Measurements from ENCODE around the gene MMEL1. TPM values are rescaled to one million over a fixed set of nuclear protein-coding genes. Genes with fewer than 3 reads are reported as not detected.

The MMEL1 gene
- total and polyA plus RNA-seq, 2 experiments from 2014 or later, result 0.93 to 1.8 TPM

DNA sequence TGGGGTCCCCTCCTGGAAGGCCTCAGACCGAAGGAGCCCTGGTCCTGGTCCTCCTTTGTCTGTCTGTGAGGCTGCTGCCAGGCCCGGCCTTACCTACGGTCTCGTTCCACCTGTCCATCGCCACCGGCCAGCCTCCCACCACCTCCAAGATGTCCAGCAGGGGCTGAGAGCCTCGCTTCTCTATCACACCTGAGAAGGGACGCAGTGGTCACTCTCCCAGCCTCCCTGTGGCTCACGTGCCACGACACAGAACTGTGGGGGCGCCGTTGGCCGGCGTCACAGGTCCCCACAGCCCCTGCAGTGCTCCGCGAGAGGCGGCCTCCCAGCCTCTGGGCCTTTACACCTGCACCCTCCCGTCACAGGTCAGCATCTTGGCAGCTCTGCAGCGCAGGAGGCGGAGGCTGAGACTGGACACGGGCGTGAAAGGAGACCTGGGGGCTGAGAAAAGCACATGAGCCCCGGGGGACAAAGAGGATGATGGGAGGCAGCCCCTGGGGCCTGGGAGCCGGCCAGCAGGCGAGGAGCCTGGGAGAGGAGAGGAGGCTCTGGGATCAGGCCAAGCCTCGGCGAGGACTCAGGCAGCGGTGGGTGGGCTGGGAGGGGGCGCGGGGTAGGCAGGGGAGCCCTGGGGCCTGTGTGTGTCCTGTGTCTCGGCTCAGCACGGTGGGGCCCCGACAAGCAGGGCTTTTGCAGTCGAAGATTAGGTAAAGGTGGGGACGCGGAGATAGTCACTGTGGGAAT is 25.8 kb downstream of the MMEL1 start:
- peaks cover 4% of the 10 kb centered on the region for H3K4me1 ChIP-seq (ENCODE audit: insufficient read depth)
- no peak overlapping the region for H3K4me2 ChIP-seq
- no peaks in the 10 kb centered on the region for H3K79me2 ChIP-seq
- H3K9me3 ChIP-seq (ENCODE audit: low read depth), result no peaks in the 10 kb centered on the region
- no peak overlapping the region for H2AFZ ChIP-seq
- no peaks in the 10 kb centered on the region for H3K36me3 ChIP-seq (replicated peaks; ENCODE audit: insufficient read depth, low read depth)
- no peak for DNase-seq (ENCODE audit: low spot score)
- H3K4me3 ChIP-seq, result no peak overlapping the region
- H3K27me3 ChIP-seq, result no peaks in the 10 kb centered on the region
- H4K20me1 ChIP-seq (ENCODE audit: insufficient read depth, poor library complexity, severe bottlenecking), result no peaks in the 10 kb centered on the region
- 84% methylated on average over 28 of the region's 36 CpGs for WGBS (ENCODE audit: low lambda C conversion rate, missing lambda C conversion rate)
- TF ChIP-seq EZH2phosphoT487 (IDR thresholded peaks at IDR 0.05; ENCODE audit: low read depth, severe bottlenecking, unreplicated experiment), result no peak
- no peak for TF ChIP-seq EZH2 (IDR thresholded peaks at IDR 0.05; ENCODE audit: borderline replicate concordance)
- TF ChIP-seq, protein P1, sequence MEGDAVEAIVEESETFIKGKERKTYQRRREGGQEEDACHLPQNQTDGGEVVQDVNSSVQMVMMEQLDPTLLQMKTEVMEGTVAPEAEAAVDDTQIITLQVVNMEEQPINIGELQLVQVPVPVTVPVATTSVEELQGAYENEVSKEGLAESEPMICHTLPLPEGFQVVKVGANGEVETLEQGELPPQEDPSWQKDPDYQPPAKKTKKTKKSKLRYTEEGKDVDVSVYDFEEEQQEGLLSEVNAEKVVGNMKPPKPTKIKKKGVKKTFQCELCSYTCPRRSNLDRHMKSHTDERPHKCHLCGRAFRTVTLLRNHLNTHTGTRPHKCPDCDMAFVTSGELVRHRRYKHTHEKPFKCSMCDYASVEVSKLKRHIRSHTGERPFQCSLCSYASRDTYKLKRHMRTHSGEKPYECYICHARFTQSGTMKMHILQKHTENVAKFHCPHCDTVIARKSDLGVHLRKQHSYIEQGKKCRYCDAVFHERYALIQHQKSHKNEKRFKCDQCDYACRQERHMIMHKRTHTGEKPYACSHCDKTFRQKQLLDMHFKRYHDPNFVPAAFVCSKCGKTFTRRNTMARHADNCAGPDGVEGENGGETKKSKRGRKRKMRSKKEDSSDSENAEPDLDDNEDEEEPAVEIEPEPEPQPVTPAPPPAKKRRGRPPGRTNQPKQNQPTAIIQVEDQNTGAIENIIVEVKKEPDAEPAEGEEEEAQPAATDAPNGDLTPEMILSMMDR (IDR thresholded peaks at IDR 0.05; ENCODE audit: poor library complexity), result no peak
- H3K9me2 ChIP-seq (replicated peaks; ENCODE audit: insufficient read depth), result no peaks in the 10 kb centered on the region
- no peak overlapping the region for H3K27ac ChIP-seq

DNA sequence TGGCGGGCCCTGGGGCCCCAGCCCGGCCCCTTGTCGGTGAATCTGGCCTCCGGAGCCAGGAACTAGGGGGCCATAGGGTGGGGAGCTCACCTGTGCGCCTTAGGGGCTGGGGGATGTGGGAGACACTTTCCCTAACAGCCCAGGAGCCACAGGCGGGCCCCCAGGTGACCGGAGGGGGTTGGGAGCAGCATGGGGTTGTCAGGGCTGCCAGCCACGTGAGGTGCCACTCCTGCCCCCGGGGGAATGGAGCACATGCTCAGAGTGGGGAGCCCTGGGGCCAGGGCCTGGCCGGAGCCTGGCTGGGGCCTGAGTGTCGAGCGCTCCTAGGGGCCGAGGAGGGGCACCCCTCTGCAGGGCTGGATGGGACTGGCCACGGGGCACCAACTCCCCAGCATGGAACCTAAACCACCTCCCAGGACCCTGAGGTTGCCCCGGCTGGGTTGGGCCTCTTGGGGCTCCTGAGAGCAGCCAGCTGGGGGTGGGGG is 26.4 kb downstream of the MMEL1 start:
- Histone ChIP-seq H3K9me2 (replicated peaks; ENCODE audit: insufficient read depth) (no peaks in the 10 kb centered on the region), H3K79me2 (no peaks in the 10 kb centered on the region), H3K27ac (no peak overlapping the region), H4K20me1 (ENCODE audit: insufficient read depth, poor library complexity, severe bottlenecking) (no peaks in the 10 kb centered on the region), H2AFZ (no peak overlapping the region), H3K4me1 (ENCODE audit: insufficient read depth) (peaks cover 4% of the 10 kb centered on the region), H3K4me3 (no peak overlapping the region), H3K36me3 (replicated peaks; ENCODE audit: insufficient read depth, low read depth) (no peaks in the 10 kb centered on the region), H3K27me3 (no peaks in the 10 kb centered on the region), H3K4me2 (no peak overlapping the region), H3K9me3 (ENCODE audit: low read depth) (no peaks in the 10 kb centered on the region)
- no peak for TF ChIP-seq EZH2phosphoT487 (IDR thresholded peaks at IDR 0.05; ENCODE audit: low read depth, severe bottlenecking, unreplicated experiment)
- no peak for TF ChIP-seq EZH2 (IDR thresholded peaks at IDR 0.05; ENCODE audit: borderline replicate concordance)
- TF ChIP-seq, protein P1 (IDR thresholded peaks at IDR 0.05; ENCODE audit: poor library complexity), result no peak
- no peak for DNase-seq (ENCODE audit: low spot score)
- 86% methylated on average over 8 of the region's 15 CpGs for WGBS (ENCODE audit: low lambda C conversion rate, missing lambda C conversion rate)

DNA sequence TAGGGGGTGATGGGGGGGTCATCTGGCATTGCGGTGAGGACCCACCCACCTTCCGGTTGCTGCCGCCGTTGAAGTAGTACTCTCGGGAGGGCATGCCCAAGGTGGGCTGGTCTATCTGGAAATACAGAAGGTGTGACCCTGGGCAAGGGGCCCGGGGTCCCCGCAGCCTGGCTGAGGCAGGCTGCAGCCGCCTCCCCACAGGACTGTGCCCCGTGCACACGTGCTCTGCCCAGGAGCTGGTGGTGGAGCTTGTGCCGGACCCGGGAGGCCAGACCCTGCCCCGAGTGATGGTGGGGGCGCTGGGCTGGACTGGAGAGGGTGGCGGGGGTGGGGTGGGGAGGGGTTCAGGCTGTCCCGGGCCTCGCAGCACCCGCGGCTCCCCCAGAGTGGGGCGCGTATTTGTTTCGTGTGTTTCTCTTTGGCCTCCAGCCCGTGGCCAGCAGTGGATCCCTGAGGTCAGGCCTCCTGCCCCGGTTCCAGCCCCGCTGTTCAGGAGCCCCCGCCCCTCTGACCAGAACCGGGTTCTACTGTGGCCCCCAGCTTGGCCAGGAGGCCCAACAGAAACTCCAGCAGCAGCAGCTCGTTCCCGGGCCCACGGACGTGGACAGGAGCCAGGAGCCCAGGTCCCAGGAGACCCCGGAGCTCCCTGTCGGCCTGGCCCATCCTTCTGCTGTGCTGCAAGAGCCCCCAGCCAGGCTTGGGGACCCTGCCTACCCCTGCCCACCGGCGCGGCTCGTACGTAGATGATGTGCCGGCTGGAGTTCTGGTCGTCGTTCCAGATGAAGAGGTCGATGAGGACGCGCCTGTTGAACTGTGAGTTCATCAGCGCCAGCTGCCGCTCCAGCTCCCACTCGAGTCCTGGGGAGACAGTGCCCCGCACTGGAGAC is 27.1 kb downstream of the MMEL1 start:
- Histone ChIP-seq H3K27me3 (no peaks in the 10 kb centered on the region), H2AFZ (no peak overlapping the region), H3K4me3 (no peak overlapping the region), H3K9me2 (replicated peaks; ENCODE audit: insufficient read depth) (no peaks in the 10 kb centered on the region), H3K36me3 (replicated peaks; ENCODE audit: insufficient read depth, low read depth) (no peaks in the 10 kb centered on the region), H3K4me2 (no peak overlapping the region), H3K79me2 (no peaks in the 10 kb centered on the region), H3K4me1 (ENCODE audit: insufficient read depth) (peaks cover 3% of the 10 kb centered on the region), H3K27ac (no peak overlapping the region), H3K9me3 (ENCODE audit: low read depth) (no peaks in the 10 kb centered on the region), H4K20me1 (ENCODE audit: insufficient read depth, poor library complexity, severe bottlenecking) (no peaks in the 10 kb centered on the region)
- DNase-seq (ENCODE audit: low spot score), result no peak
- TF ChIP-seq, protein P1 (IDR thresholded peaks at IDR 0.05; ENCODE audit: poor library complexity), result no peak
- TF ChIP-seq EZH2 (IDR thresholded peaks at IDR 0.05; ENCODE audit: borderline replicate concordance), result no peak
- TF ChIP-seq EZH2phosphoT487 (IDR thresholded peaks at IDR 0.05; ENCODE audit: low read depth, severe bottlenecking, unreplicated experiment), result no peak
- WGBS (ENCODE audit: low lambda C conversion rate, missing lambda C conversion rate), result 95% methylated on average over 26 of the region's 48 CpGs

Measured in hepatocyte (in vitro differentiated cells).